GM21737 (cell line): Measurements from ENCODE around the gene CAPN9.
"Not testable (repeated sequence)": the region's sequence is repeated elsewhere in the genome, so short reads cannot be mapped to it uniquely, and the experiment has no call there.

Experiments used
- ATAC-seq: cut with Tn5 transposase; IDR thresholded peaks from one replicate; pipeline ENCODE4 v1.9.1; 2021; ENCODE audit warnings: mild to moderate bottlenecking, moderate library complexity; ENCODE audit not compliant: unreplicated experiment

The CAPN9 gene

GRCh38 chr1:230845184-230845583 is 98.0 kb downstream of the CAPN9 start:
- ATAC-seq = not testable (repeated sequence)

- ATAC-seq = no peak
Measured at GRCh38 chr1:230848235-230848634, 101.0 kb downstream of the CAPN9 start.

GRCh38 chr1:230849451-230850224 is 102.5 kb downstream of the CAPN9 start:
- no peak for ATAC-seq

- ATAC-seq = no peak
Measured at GRCh38 chr1:230850547-230850946, 103.4 kb downstream of the CAPN9 start.

- no peak for ATAC-seq
Measured at GRCh38 chr1:230851291-230851691, 104.1 kb downstream of the CAPN9 start.
